Measurements from ENCODE around the gene ATG16L2.
A peak's percentile ranks its signal among the peaks of the same experiment; 100 is the strongest.
"Not testable (repeated sequence)": the region's sequence is repeated elsewhere in the genome, so short reads cannot be mapped to it uniquely, and the experiment has no call there.

Gene ATG16L2

GRCh38 chr11:72802822-72803221 is 11.4 kb upstream of the ATG16L2 start:
- DNase-seq (ENCODE audit: low spot score), result no peak

- DNase-seq (ENCODE audit: low spot score), result no peak
Measured at GRCh38 chr11:72805216-72805615, 9.0 kb upstream of the ATG16L2 start.

- DNase-seq (ENCODE audit: low spot score), result not testable (repeated sequence)
Measured at GRCh38 chr11:72806378-72806777, 7.8 kb upstream of the ATG16L2 start.

- no peak for DNase-seq (ENCODE audit: low spot score)
Measured at GRCh38 chr11:72807021-72807693, 7.1 kb upstream of the ATG16L2 start.

- no peak for DNase-seq (ENCODE audit: low spot score)
Measured at GRCh38 chr11:72807792-72808191, 6.4 kb upstream of the ATG16L2 start.

GRCh38 chr11:72808331-72808798 is 5.8 kb upstream of the ATG16L2 start:
- no peak for DNase-seq (ENCODE audit: low spot score)

GRCh38 chr11:72811686-72812085 is 2.5 kb upstream of the ATG16L2 start:
- not testable (repeated sequence) for DNase-seq (ENCODE audit: low spot score)

GRCh38 chr11:72812604-72812966 is 1.6 kb upstream of the ATG16L2 start:
- no peak for DNase-seq (ENCODE audit: low spot score)

GRCh38 chr11:72812967-72813739 is 1.1 kb upstream of the ATG16L2 start:
- DNase-seq (ENCODE audit: low spot score), result peak; percentile 63

- peak; percentile 69 for DNase-seq (ENCODE audit: low spot score)
Measured at GRCh38 chr11:72813740-72814285, 398 bp upstream of the ATG16L2 start.

GRCh38 chr11:72815110-72815618 is 953 bp downstream of the ATG16L2 start:
- DNase-seq (ENCODE audit: low spot score), result no peak

GRCh38 chr11:72816404-72816990 is 2.3 kb downstream of the ATG16L2 start:
- DNase-seq (ENCODE audit: low spot score), result no peak

- DNase-seq (ENCODE audit: low spot score), result no peak
Measured at GRCh38 chr11:72817966-72818365, 3.8 kb downstream of the ATG16L2 start.

- DNase-seq (ENCODE audit: low spot score), result no peak
Measured at GRCh38 chr11:72818971-72819370, 4.8 kb downstream of the ATG16L2 start.

GRCh38 chr11:72820439-72821139 is 6.4 kb downstream of the ATG16L2 start:
- DNase-seq (ENCODE audit: low spot score), result no peak

- no peak for DNase-seq (ENCODE audit: low spot score)
Measured at GRCh38 chr11:72821221-72821919, 7.2 kb downstream of the ATG16L2 start.

GRCh38 chr11:72821920-72822799 is 7.9 kb downstream of the ATG16L2 start:
- peak; percentile 87 for DNase-seq (ENCODE audit: low spot score)

- DNase-seq (ENCODE audit: low spot score), result no peak
Measured at GRCh38 chr11:72823105-72823804, 9.0 kb downstream of the ATG16L2 start.

GRCh38 chr11:72824020-72824419 is 9.8 kb downstream of the ATG16L2 start:
- no peak for DNase-seq (ENCODE audit: low spot score)

Data from CD4-positive, alpha-beta T cell treated with Interleukin-6 at 100 ng/mL for 8 hours (primary cell).